BLaER1 treated with 17β-estradiol and CSF1 and Interleukin-3, amounts not matched to agents 10 nM and 100 nM (cell line): ENCODE data around the gene RRM1.
A peak's percentile ranks its signal among the peaks of the same experiment; 100 is the strongest.
"Not testable (repeated sequence)": the region's sequence is repeated elsewhere in the genome, so short reads cannot be mapped to it uniquely, and the experiment has no call there.

Experiments
- H3K27ac ChIP-seq, 11 experiments: shearing (Covaris generic); formaldehyde crosslinking; 2 replicates each; pipeline ENCODE4 v1.8.1; 2022
- H3K27me3 ChIP-seq, 11 experiments: shearing (Covaris generic); formaldehyde crosslinking; 2 replicates each; pipeline ENCODE4 v1.8.1; 2022
- H3K36me3 ChIP-seq, 11 experiments: shearing (Covaris generic); formaldehyde crosslinking; 2 replicates each; pipeline ENCODE4 v1.8.1; 2022
- H3K4me1 ChIP-seq, 10 experiments: shearing (Covaris generic); formaldehyde crosslinking; 2 replicates each; pipeline ENCODE4 v1.8.1; 2022
- H3K4me2 ChIP-seq, 11 experiments: shearing (Covaris generic); formaldehyde crosslinking; 2 replicates each; pipeline ENCODE4 v1.8.1; 2022
- H3K4me3 ChIP-seq, 10 experiments: shearing (Covaris generic); formaldehyde crosslinking; 2 replicates each; pipeline ENCODE4 v1.8.1; 2022
- H3K9ac ChIP-seq, 11 experiments: shearing (Covaris generic); formaldehyde crosslinking; 2 replicates each; pipeline ENCODE4 v1.8.1; 2022
- H3K9me3 ChIP-seq, 11 experiments: shearing (Covaris generic); formaldehyde crosslinking; replicated peaks in 1 of 11; 2 replicates each; pipeline ENCODE4 v1.8.1; 2022
- H4K20me1 ChIP-seq, 11 experiments: shearing (Covaris generic); formaldehyde crosslinking; 2 replicates each; pipeline ENCODE4 v1.8.1; 2022
- Cebpa-rat ChIP-seq, 11 experiments: shearing (Covaris generic); IDR thresholded peaks; 2 replicates each; pipeline ENCODE4 v1.8.1; 2022

Gene RRM1

GRCh38 chr11:4094348-4095291 lies at the start of gene RRM1:
RRM1 (plus strand) TSS chr11:4094799; CDS start chr11:4095013, 214 bp downstream.
- Histone ChIP-seq H3K27ac (peak within 1 kb of the TSS; percentile 80 to 93 (median 86)), H3K4me2 (peak within 1 kb of the TSS; percentile 79 to 95 (median 86)), H3K27me3 (no peaks in the 10 kb centered on the region), H3K4me1 (peaks cover 43 to 74% (median 53%) of the 10 kb centered on the region in 10 experiments), H3K9me3 (no peaks in the 10 kb centered on the region), H3K9ac (peak within 1 kb of the TSS; percentile 82 to 94 (median 89)), H3K36me3 (peaks cover 6 to 35% (median 25%) of the 10 kb centered on the region in 11 experiments; a peak in 18 of 22 replicates), H4K20me1 (peaks cover 0 to 8% (median 3%) of the 10 kb centered on the region in 11 experiments; a peak in 8 of 22 replicates), H3K4me3 (peak within 1 kb of the TSS; percentile 63 to 81 (median 74))
- TF ChIP-seq Cebpa-rat (IDR thresholded peaks at IDR 0.05): no peak

- no peak for TF ChIP-seq Cebpa-rat (IDR thresholded peaks at IDR 0.05)
- Histone ChIP-seq H3K9ac (0 out of 22 replicates have a peak overlapping the region, but pooled peaks of 1 of the 11 experiments have one; percentile 5), H3K27ac (no peak overlapping the region), H4K20me1 (peaks cover 0 to 18% (median 0%) of the 10 kb centered on the region in 11 experiments; a peak in 7 of 22 replicates), H3K36me3 (peaks cover 0 to 16% (median 0%) of the 10 kb centered on the region in 11 experiments; a peak in 7 of 22 replicates), H3K4me3 (no peak overlapping the region), H3K4me2 (no peak overlapping the region), H3K27me3 (no peaks in the 10 kb centered on the region), H3K9me3 (no peaks in the 10 kb centered on the region), H3K4me1 (peaks cover 0 to 18% (median 2%) of the 10 kb centered on the region in 10 experiments; a peak in 8 of 20 replicates)
These were observed 49.5 kb upstream of the RRM1 start for GRCh38 chr11:4044976-4045646.

- no peak for TF ChIP-seq Cebpa-rat (IDR thresholded peaks at IDR 0.05)
- no peak overlapping the region for H3K27ac ChIP-seq
- H3K4me3 ChIP-seq: no peak overlapping the region
- H3K9me3 ChIP-seq: peaks cover 0 to 16% (median 11%) of the 10 kb centered on the region in 11 experiments; a peak in 16 of 22 replicates
- peaks cover 0 to 18% (median 0%) of the 10 kb centered on the region in 11 experiments; a peak in 6 of 22 replicates for H4K20me1 ChIP-seq
- H3K4me1 ChIP-seq: peaks cover 0 to 18% (median 2%) of the 10 kb centered on the region in 10 experiments; a peak in 8 of 20 replicates
- no peaks in the 10 kb centered on the region for H3K27me3 ChIP-seq
- peaks cover 0 to 31% (median 5%) of the 10 kb centered on the region in 11 experiments; a peak in 11 of 22 replicates for H3K36me3 ChIP-seq
- no peak overlapping the region for H3K9ac ChIP-seq
- no peak overlapping the region for H3K4me2 ChIP-seq
These were observed 46.3 kb upstream of the RRM1 start for GRCh38 chr11:4048340-4048739.

GRCh38 chr11:4049006-4049405 lies 45.6 kb upstream of the RRM1 start:
- Histone ChIP-seq H3K27ac (peak overlapping the region in 1 of 11 experiments; percentile 19; a peak in 1 of 22 replicates), H3K4me2 (no peak overlapping the region), H3K4me1 (peaks cover 0 to 18% (median 1%) of the 10 kb centered on the region in 10 experiments; a peak in 8 of 20 replicates), H4K20me1 (peaks cover 0 to 18% (median 0%) of the 10 kb centered on the region in 11 experiments; a peak in 6 of 22 replicates), H3K9me3 (peaks cover 0 to 16% (median 11%) of the 10 kb centered on the region in 11 experiments; a peak in 16 of 22 replicates), H3K4me3 (no peak overlapping the region), H3K27me3 (no peaks in the 10 kb centered on the region), H3K36me3 (peaks cover 0 to 31% (median 5%) of the 10 kb centered on the region in 11 experiments; a peak in 11 of 22 replicates), H3K9ac (no peak overlapping the region)
- TF ChIP-seq Cebpa-rat (IDR thresholded peaks at IDR 0.05): 0 out of 22 replicates have a peak, but pooled peaks of 1 of the 11 experiments have one; percentile 16

- Histone ChIP-seq H3K27ac (no peak overlapping the region), H3K4me1 (peaks cover 0 to 18% (median 0%) of the 10 kb centered on the region in 10 experiments; a peak in 7 of 20 replicates), H3K9me3 (peaks cover 0 to 16% (median 11%) of the 10 kb centered on the region in 11 experiments; a peak in 16 of 22 replicates), H3K4me3 (no peak overlapping the region), H3K36me3 (peaks cover 0 to 31% (median 5%) of the 10 kb centered on the region in 11 experiments; a peak in 11 of 22 replicates), H3K4me2 (no peak overlapping the region), H3K27me3 (no peaks in the 10 kb centered on the region), H4K20me1 (peaks cover 0 to 8% (median 0%) of the 10 kb centered on the region in 11 experiments; a peak in 4 of 22 replicates), H3K9ac (no peak overlapping the region)
- TF ChIP-seq Cebpa-rat (IDR thresholded peaks at IDR 0.05): no peak
These were observed 44.5 kb upstream of the RRM1 start for GRCh38 chr11:4050138-4050537.

- Histone ChIP-seq H3K9me3 (peaks cover 0 to 16% (median 11%) of the 10 kb centered on the region in 11 experiments; a peak in 16 of 22 replicates), H3K4me1 (peaks cover 17 to 42% (median 21%) of the 10 kb centered on the region in 10 experiments), H3K36me3 (peaks cover 0 to 42% (median 14%) of the 10 kb centered on the region in 11 experiments; a peak in 14 of 22 replicates)
- H3K4me3 ChIP-seq, H3K27me3 ChIP-seq, H4K20me1 ChIP-seq, H3K27ac ChIP-seq, H3K4me2 ChIP-seq, H3K9ac ChIP-seq: not testable (repeated sequence)
These were observed 41.4 kb upstream of the RRM1 start for GRCh38 chr11:4053200-4053599.

GRCh38 chr11:4054643-4055042 lies 40.0 kb upstream of the RRM1 start:
- Histone ChIP-seq H3K9me3 (peaks cover 0 to 16% (median 11%) of the 10 kb centered on the region in 11 experiments; a peak in 16 of 22 replicates), H3K4me3 (no peak overlapping the region), H4K20me1 (no peaks in the 10 kb centered on the region; a peak in 1 of 22 replicates), H3K9ac (no peak overlapping the region), H3K27me3 (no peaks in the 10 kb centered on the region), H3K36me3 (peaks cover 5 to 47% (median 21%) of the 10 kb centered on the region in 11 experiments; a peak in 19 of 22 replicates), H3K27ac (no peak overlapping the region), H3K4me1 (peaks cover 28 to 42% (median 31%) of the 10 kb centered on the region in 10 experiments), H3K4me2 (no peak overlapping the region)
- 0 out of 22 replicates have a peak, but pooled peaks of 1 of the 11 experiments have one; percentile 34 for TF ChIP-seq Cebpa-rat (IDR thresholded peaks at IDR 0.05)

- no peak for TF ChIP-seq Cebpa-rat (IDR thresholded peaks at IDR 0.05)
- peaks cover 6 to 70% (median 40%) of the 10 kb centered on the region in 11 experiments; a peak in 20 of 22 replicates for H3K36me3 ChIP-seq
- H3K4me1 ChIP-seq: peaks cover 28 to 38% (median 31%) of the 10 kb centered on the region in 10 experiments
- no peaks in the 10 kb centered on the region for H3K27me3 ChIP-seq
- no peak overlapping the region for H3K9ac ChIP-seq
- H3K4me3 ChIP-seq: no peak overlapping the region
- peak overlapping the region in 7 of 11 experiments; percentile 30 to 76 (median 65); a peak in 12 of 22 replicates for H3K27ac ChIP-seq
- H3K4me2 ChIP-seq: peak overlapping the region in 10 of 11 experiments; percentile 69 to 91 (median 84); a peak in 16 of 22 replicates
- H3K9me3 ChIP-seq: no peaks in the 10 kb centered on the region
- H4K20me1 ChIP-seq: no peaks in the 10 kb centered on the region; a peak in 1 of 22 replicates
These were observed 35.2 kb upstream of the RRM1 start for GRCh38 chr11:4059424-4059823.
